H1 (cell line): ENCODE data around the gene CDC42BPB. TPM values are rescaled to one million over a fixed set of nuclear protein-coding genes. Genes with fewer than 3 reads are reported as not detected.

Experiments
- CTCF ChIA-PET: fragments of 300-600 bp; sonication (Branson Sonifier 250); formaldehyde crosslinking; loops from one replicate; lab custom pipeline; 2021; ENCODE audit not compliant: partially characterized antibody; lab: Charles Lee
- POLR2A ChIA-PET: fragments of 300-600 bp; sonication (Branson Sonifier 250); formaldehyde crosslinking; loops from one replicate; lab custom pipeline; 2021; ENCODE audit warnings: inconsistent platforms; ENCODE audit not compliant: partially characterized antibody; lab: Charles Lee
- DNase-seq, 2 experiments: peaks; one replicate each; pipeline versions ENCODE4 v3.0.0 to v3.0.0-alpha.2; 2010 to 2022; ENCODE audit warnings: low spot score in 2 of 2, low read depth in 1 of 2, mixed read lengths in 1 of 2
- FAIRE-seq: peaks from 2 replicates; lab custom pipeline; 2011; peaks lifted over from hg19 to GRCh38; lab: Jason Lieb, UNC
- H2AFZ ChIP-seq: 2 replicates; pipeline ENCODE4 v1.8.1; 2012; ENCODE audit warnings: low read length, inconsistent platforms
- H2AK5ac ChIP-seq: 2 replicates; pipeline ENCODE4 v1.6.1; 2013; ENCODE audit warnings: low read depth, low read length
- H2BK120ac ChIP-seq: replicated peaks from 2 replicates; pipeline ENCODE3; 2013; ENCODE audit warnings: low read depth, low read length, inconsistent platforms
- H2BK12ac ChIP-seq: 2 replicates; pipeline ENCODE4 v1.6.1; 2013; ENCODE audit warnings: low read depth, low read length
- H2BK15ac ChIP-seq: 2 replicates; pipeline ENCODE4 v1.6.1; 2013; ENCODE audit warnings: low read length
- H2BK20ac ChIP-seq: 2 replicates; pipeline ENCODE4 v1.6.1; 2013; ENCODE audit warnings: low read length
- H2BK5ac ChIP-seq: 2 replicates; pipeline ENCODE4 v1.6.1; 2013; ENCODE audit warnings: low read depth, low read length
- H3K14ac ChIP-seq: 2 replicates; pipeline ENCODE4 v1.6.1; 2013; ENCODE audit warnings: inconsistent platforms; ENCODE audit not compliant: insufficient read length
- H3K18ac ChIP-seq: 2 replicates; pipeline ENCODE4 v1.6.1; 2013; ENCODE audit warnings: low read length; ENCODE audit errors: extremely low read depth
- H3K23ac ChIP-seq: 2 replicates; pipeline ENCODE4 v1.6.1; 2013; ENCODE audit warnings: inconsistent platforms; ENCODE audit not compliant: insufficient read length
- H3K23me2 ChIP-seq: 2 replicates; pipeline ENCODE4 v1.6.1; 2013; ENCODE audit warnings: low read depth, low read length
- H3K27ac ChIP-seq: 2 replicates; pipeline ENCODE4 v1.6.1; 2011; ENCODE audit warnings: low read depth, low read length, inconsistent platforms
- H3K27me3 ChIP-seq, 4 experiments: replicated peaks in 1 of 4; 1 replicate in 1 of 4; 2 replicates in 3 of 4; pipeline versions ENCODE4 v1.6.1 to v1.8.1; 2011 to 2013; ENCODE audit warnings: low read length in 3 of 4, mild to moderate bottlenecking in 3 of 4, inconsistent platforms in 2 of 4, mixed read lengths in 2 of 4, moderate library complexity in 1 of 4; ENCODE audit not compliant: control insufficient read depth in 3 of 4, insufficient read depth in 3 of 4; ENCODE audit errors: extremely low read depth in 1 of 4
- H3K36me3 ChIP-seq, 4 experiments: 2 replicates each; pipeline versions ENCODE4 v1.6.1 to v1.8.1; 2011 to 2013; ENCODE audit warnings: mild to moderate bottlenecking in 4 of 4, low read length in 3 of 4, moderate library complexity in 2 of 4, control low read depth in 1 of 4, inconsistent platforms in 1 of 4; ENCODE audit not compliant: insufficient read depth in 4 of 4, control insufficient read depth in 2 of 4
- H3K4ac ChIP-seq: replicated peaks from 2 replicates; pipeline ENCODE3; 2013; ENCODE audit warnings: low read length, low read depth, mixed read lengths, inconsistent platforms; ENCODE audit not compliant: insufficient read length
- H3K4me1 ChIP-seq, 4 experiments: replicated peaks in 1 of 4; 1 replicate in 1 of 4; 2 replicates in 3 of 4; pipeline versions ENCODE4 v1.6.1 to v1.8.1; 2011 to 2013; ENCODE audit warnings: low read length in 3 of 4, inconsistent platforms in 2 of 4, mixed read lengths in 1 of 4; ENCODE audit not compliant: insufficient read depth in 4 of 4, control insufficient read depth in 3 of 4
- H3K4me2 ChIP-seq, 2 experiments: 2 replicates each; pipeline versions ENCODE4 v1.6.1 to v1.8.1; 2011 to 2013; ENCODE audit warnings: low read depth in 2 of 2, low read length in 2 of 2, control low read depth in 1 of 2, inconsistent platforms in 1 of 2, mild to moderate bottlenecking in 1 of 2; ENCODE audit not compliant: insufficient read depth in 1 of 2
- H3K4me3 ChIP-seq, 4 experiments: fragments of 200-600, 300-600 bp in 1 of 4; sonication (generic), shearing (Covaris generic), sonication (Bioruptor Twin) in 1 of 4; 2 replicates each; pipeline versions ENCODE4 v1.5.1 to v1.8.1; 2011 to 2016; ENCODE audit warnings: low read length in 4 of 4, low read depth in 3 of 4, control low read depth in 2 of 4, inconsistent platforms in 2 of 4, mild to moderate bottlenecking in 2 of 4, mixed read lengths in 1 of 4, moderate library complexity in 1 of 4; ENCODE audit not compliant: insufficient read depth in 2 of 4; ENCODE audit errors: extremely low read depth in 1 of 4
- H3K56ac ChIP-seq: replicated peaks from 2 replicates; pipeline ENCODE3; 2013; ENCODE audit warnings: low read depth, mild to moderate bottlenecking, mixed read lengths, low read length, inconsistent platforms; ENCODE audit not compliant: insufficient read length
- H3K79me1 ChIP-seq: 2 replicates; pipeline ENCODE4 v1.6.1; 2013; ENCODE audit warnings: low read depth, low read length, control low read depth
- H3K79me2 ChIP-seq, 2 experiments: 2 replicates each; pipeline versions ENCODE4 v1.6.1 to v1.8.1; 2012 to 2013; ENCODE audit warnings: low read length in 2 of 2, mild to moderate bottlenecking in 2 of 2, inconsistent platforms in 1 of 2; ENCODE audit not compliant: insufficient read depth in 2 of 2, control insufficient read depth in 1 of 2
- H3K9ac ChIP-seq, 4 experiments: replicated peaks in 1 of 4; 1 replicate in 1 of 4; 2 replicates in 3 of 4; pipeline versions ENCODE4 v1.6.1 to v1.8.1; 2011 to 2013; ENCODE audit warnings: low read depth in 3 of 4, low read length in 3 of 4, control low read depth in 2 of 4, mild to moderate bottlenecking in 2 of 4, moderate library complexity in 2 of 4, inconsistent platforms in 1 of 4; ENCODE audit errors: extremely low read depth in 1 of 4
- H3K9me3 ChIP-seq, 2 experiments: 2 replicates each; pipeline versions ENCODE4 v1.6.1 to v1.8.1; 2012 to 2013; ENCODE audit warnings: mild to moderate bottlenecking in 2 of 2, moderate library complexity in 2 of 2, control low read depth in 1 of 2, inconsistent platforms in 1 of 2, low read depth in 1 of 2, low read length in 1 of 2, mixed read lengths in 1 of 2; ENCODE audit not compliant: insufficient read depth in 2 of 2
- H4K20me1 ChIP-seq, 2 experiments: replicated peaks in 1 of 2; 2 replicates each; pipeline versions ENCODE3 to v1.8.1; 2011 to 2013; ENCODE audit warnings: inconsistent platforms in 2 of 2, low read length in 2 of 2, mild to moderate bottlenecking in 1 of 2; ENCODE audit not compliant: insufficient read depth in 2 of 2, control insufficient read depth in 1 of 2
- H4K5ac ChIP-seq: 2 replicates; pipeline ENCODE4 v1.6.1; 2013; ENCODE audit warnings: low read length, low read depth, mixed read lengths, inconsistent platforms; ENCODE audit not compliant: insufficient read length
- H4K8ac ChIP-seq: 2 replicates; pipeline ENCODE4 v1.8.0; 2013; ENCODE audit warnings: mild to moderate bottlenecking, moderate library complexity, low read length, inconsistent platforms; ENCODE audit not compliant: insufficient read depth; ENCODE audit errors: extremely low read depth
- H4K91ac ChIP-seq: replicated peaks from 2 replicates; pipeline ENCODE3; 2013; ENCODE audit warnings: low read length, mixed read lengths, inconsistent platforms; ENCODE audit not compliant: insufficient read length
- CBX8 ChIP-seq: fragments of 300-800, 300-1000 bp; sonication (generic); IDR thresholded peaks from 2 replicates; pipeline ENCODE4 v1.7.1; 2016; ENCODE audit warnings: low read depth, low read length, borderline replicate concordance
- MAFK ChIP-seq: IDR thresholded peaks from 2 replicates; pipeline ENCODE4 v1.6.1; 2012; ENCODE audit warnings: low read depth, mild to moderate bottlenecking, improper control_type of control experiment, low read length
- NANOG ChIP-seq: IDR thresholded peaks from 2 replicates; pipeline ENCODE4 v1.6.1; 2011; ENCODE audit warnings: low read length, low read depth, mild to moderate bottlenecking, inconsistent platforms; ENCODE audit not compliant: insufficient read depth, poor library complexity, severe bottlenecking
- POLR2A ChIP-seq, 2 experiments: IDR thresholded peaks; 1 replicate in 1 of 2; 2 replicates in 1 of 2; pipeline ENCODE4 v1.6.1; 2011; ENCODE audit warnings: low read depth in 2 of 2, low read length in 2 of 2, mild to moderate bottlenecking in 2 of 2; ENCODE audit errors: control extremely low read depth in 1 of 2
- SIX5 ChIP-seq: IDR thresholded peaks from 2 replicates; pipeline ENCODE4 v1.6.1; 2011; ENCODE audit warnings: mild to moderate bottlenecking, low read depth, low read length
- SRF ChIP-seq: IDR thresholded peaks from 2 replicates; pipeline ENCODE4 v1.6.1; 2011; ENCODE audit warnings: mild to moderate bottlenecking, low read depth, low read length, moderate library complexity
- TAF7 ChIP-seq: optimal IDR thresholded peaks from 2 replicates; pipeline ENCODE3; 2011; ENCODE audit warnings: low read depth, mild to moderate bottlenecking, inconsistent platforms, low read length, moderate library complexity, borderline replicate concordance
- WGBS, 2 experiments: shearing (Covaris generic) in 1 of 2; methylation state at CpG; one replicate each; pipeline versions ENCODE4 v1.1.6 to v1.1.7; 2013 to 2015; ENCODE audit warnings: low lambda C conversion rate in 2 of 2, mixed read lengths in 2 of 2, inconsistent platforms in 1 of 2, low coverage in 1 of 2, missing lambda C conversion rate in 1 of 2; ENCODE audit not compliant: insufficient replicate concordance in 2 of 2, insufficient coverage in 1 of 2, insufficient read length in 1 of 2; ENCODE audit errors: extremely low coverage in 1 of 2, missing lambda C conversion rate in 1 of 2; 5-methylcytosine and 5-hydroxymethylcytosine counted together
- polyA plus RNA-seq, 7 experiments: library from polyadenylated mRNA; depleted of rRNA in 3 of 7; stranded (reverse) in 5 of 7; unstranded in 2 of 7; fragments of >200 nt in 5 of 7; fragments of 200-250 nt in 2 of 7; gene quantifications; 1 replicate in 5 of 7; 2 replicates in 1 of 7; 4 replicates in 1 of 7; pipeline versions ENCODE4 v1.2.1 to v1.2.3, GENCODE V29; 2011 to 2013; ENCODE audit warnings: missing spikeins in 2 of 7, mixed read lengths in 2 of 7
- total RNA-seq: library from RNA; stranded (reverse); fragmentation: NEBNext Ultra II Directional; extraction: Animal tissue kit (Norgen Biotek cat#: 25700); gene quantifications from 2 replicates; pipeline ENCODE4 v1.2.1, GENCODE V29; 2021

Gene CDC42BPB
- total and polyA plus RNA-seq, 2 of the 8 experiments (the other 6 are each of a cell fraction or from before 2014, with no cell fraction given) = 51.2 to 88.2 TPM

- Histone ChIP-seq H3K18ac (no peak overlapping the region), H3K23ac (no peak overlapping the region), H3K4me3 (no peak overlapping the region), H3K36me3 (no peaks in the 10 kb centered on the region; a peak in 1 of 8 replicates), H2BK120ac (no peak overlapping the region), H2BK12ac (no peak overlapping the region), H2BK15ac (no peak overlapping the region), H3K4ac (no peak overlapping the region), H3K9me3 (no peaks in the 10 kb centered on the region), H3K56ac (no peak overlapping the region), H3K4me2 (no peak overlapping the region), H4K5ac (no peak overlapping the region), H2BK20ac (no peak overlapping the region), H3K14ac (no peak overlapping the region), H3K9ac (no peak overlapping the region), H3K23me2 (no peaks in the 10 kb centered on the region), H3K4me1 (peaks cover 4 to 6% (median 4%) of the 10 kb centered on the region in 4 experiments; a peak in 6 of 7 replicates), H2BK5ac (no peak overlapping the region), H2AK5ac (no peak overlapping the region), H4K8ac (no peak overlapping the region), H4K20me1 (peaks cover 0 to 28% of the 10 kb centered on the region in 2 experiments), H3K79me2 (peaks cover 4 to 79% of the 10 kb centered on the region in 2 experiments), H3K79me1 (peaks cover 18% of the 10 kb centered on the region), H2AFZ (no peak overlapping the region), H3K27me3 (no peaks in the 10 kb centered on the region), H3K27ac (no peak overlapping the region), H4K91ac (no peak overlapping the region)
- FAIRE-seq (no peak), DNase-seq (no peak)
- 94% methylated on average over 3 of the region's 3 CpGs; no CpG with 5 or more reads in 1 of the 2 experiments for WGBS, 2 experiments
- no peak for TF ChIP-seq MAFK
- no peak for TF ChIP-seq CBX8
- no peak for TF ChIP-seq TAF7
- no peak for TF ChIP-seq SRF
- TF ChIP-seq POLR2A (IDR thresholded peaks at IDR 0.05; ENCODE audit: control extremely low read depth in 1 of 2, low read depth in 2 of 2, low read length in 2 of 2) = no peak
- TF ChIP-seq SIX5 = no peak
- no peak for TF ChIP-seq NANOG
- ChIA-PET CTCF (interaction anchor here (0.9 kb wide), 1 partner anchor 9 kb away, joined by 3 read pairs; no protein-coding TSS in a partner anchor), POLR2A (no interaction called here)
Observed at GRCh38 chr14:103026988-103027387, 30.4 kb downstream of the CDC42BPB start.
